Gastrocnemius medialis (tissue), 4 donors: ENCODE measurements around the gene TAOK3.

Experiments
- POLR2A ChIP-seq, 2 donors: fragments of 450-650 bp; IDR thresholded peaks; one replicate each; pipeline ENCODE4 v1.6.1; 2017; ENCODE audit warnings: antibody characterized with exemption in 2 of 2, mild to moderate bottlenecking in 2 of 2, moderate library complexity in 2 of 2
- TF ChIP-seq, protein P1 (sequence below), 5 experiments: fragments of 450-650 bp in 3 of 5; fragments of 200-600 bp in 2 of 5; sonication (generic) in 2 of 5; IDR thresholded peaks in 4 of 5; conservative IDR thresholded peaks in 1 of 5; 1 replicate in 4 of 5; 2 replicates in 1 of 5; pipeline ENCODE4 v1.5.1; 2016 to 2019; ENCODE audit warnings: antibody characterized with exemption in 5 of 5, mild to moderate bottlenecking in 3 of 5, moderate library complexity in 3 of 5

GRCh38 chr12:118358612-118359540 is 13.8 kb downstream of the TAOK3 start:
- TF ChIP-seq, protein P1, sequence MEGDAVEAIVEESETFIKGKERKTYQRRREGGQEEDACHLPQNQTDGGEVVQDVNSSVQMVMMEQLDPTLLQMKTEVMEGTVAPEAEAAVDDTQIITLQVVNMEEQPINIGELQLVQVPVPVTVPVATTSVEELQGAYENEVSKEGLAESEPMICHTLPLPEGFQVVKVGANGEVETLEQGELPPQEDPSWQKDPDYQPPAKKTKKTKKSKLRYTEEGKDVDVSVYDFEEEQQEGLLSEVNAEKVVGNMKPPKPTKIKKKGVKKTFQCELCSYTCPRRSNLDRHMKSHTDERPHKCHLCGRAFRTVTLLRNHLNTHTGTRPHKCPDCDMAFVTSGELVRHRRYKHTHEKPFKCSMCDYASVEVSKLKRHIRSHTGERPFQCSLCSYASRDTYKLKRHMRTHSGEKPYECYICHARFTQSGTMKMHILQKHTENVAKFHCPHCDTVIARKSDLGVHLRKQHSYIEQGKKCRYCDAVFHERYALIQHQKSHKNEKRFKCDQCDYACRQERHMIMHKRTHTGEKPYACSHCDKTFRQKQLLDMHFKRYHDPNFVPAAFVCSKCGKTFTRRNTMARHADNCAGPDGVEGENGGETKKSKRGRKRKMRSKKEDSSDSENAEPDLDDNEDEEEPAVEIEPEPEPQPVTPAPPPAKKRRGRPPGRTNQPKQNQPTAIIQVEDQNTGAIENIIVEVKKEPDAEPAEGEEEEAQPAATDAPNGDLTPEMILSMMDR (IDR thresholded peaks at IDR 0.05 in 4 of 5, conservative IDR thresholded peaks at IDR 0.05 in 1 of 5): no peak
- TF ChIP-seq POLR2A (IDR thresholded peaks at IDR 0.05): no peak
